ENCODE results near the gene PMFBP1. TPM values are rescaled to one million over a fixed set of nuclear protein-coding genes. Genes with fewer than 3 reads are reported as not detected.

The PMFBP1 gene
- polyA plus RNA-seq, 1 donor from 2014 or later = 1.0 TPM

DNA sequence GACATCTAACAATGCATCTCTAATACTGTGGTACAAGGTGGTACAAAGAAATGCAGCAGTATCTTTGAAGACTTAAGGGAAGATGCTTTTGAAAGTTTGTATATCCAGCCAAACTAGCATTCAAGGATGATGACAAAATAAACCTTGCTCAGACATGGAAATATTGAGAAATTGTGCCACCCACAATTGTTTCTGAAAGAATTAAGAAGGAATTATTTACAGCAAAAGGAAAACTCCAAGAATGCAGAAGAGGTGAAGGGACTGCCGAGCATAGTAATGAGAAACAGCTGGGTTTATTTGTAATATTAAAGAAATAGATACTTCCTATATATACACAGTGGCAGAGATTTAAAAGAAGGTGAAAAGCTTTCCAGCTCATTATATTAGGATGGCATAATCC is 29.5 kb downstream of the PMFBP1 start:
- H3K36me3 ChIP-seq (ENCODE audit: insufficient read depth, low read length) = no peaks in the 10 kb centered on the region
- H2AFZ ChIP-seq (ENCODE audit: low read depth, low read length) = no peak overlapping the region
- TF ChIP-seq, protein P1, sequence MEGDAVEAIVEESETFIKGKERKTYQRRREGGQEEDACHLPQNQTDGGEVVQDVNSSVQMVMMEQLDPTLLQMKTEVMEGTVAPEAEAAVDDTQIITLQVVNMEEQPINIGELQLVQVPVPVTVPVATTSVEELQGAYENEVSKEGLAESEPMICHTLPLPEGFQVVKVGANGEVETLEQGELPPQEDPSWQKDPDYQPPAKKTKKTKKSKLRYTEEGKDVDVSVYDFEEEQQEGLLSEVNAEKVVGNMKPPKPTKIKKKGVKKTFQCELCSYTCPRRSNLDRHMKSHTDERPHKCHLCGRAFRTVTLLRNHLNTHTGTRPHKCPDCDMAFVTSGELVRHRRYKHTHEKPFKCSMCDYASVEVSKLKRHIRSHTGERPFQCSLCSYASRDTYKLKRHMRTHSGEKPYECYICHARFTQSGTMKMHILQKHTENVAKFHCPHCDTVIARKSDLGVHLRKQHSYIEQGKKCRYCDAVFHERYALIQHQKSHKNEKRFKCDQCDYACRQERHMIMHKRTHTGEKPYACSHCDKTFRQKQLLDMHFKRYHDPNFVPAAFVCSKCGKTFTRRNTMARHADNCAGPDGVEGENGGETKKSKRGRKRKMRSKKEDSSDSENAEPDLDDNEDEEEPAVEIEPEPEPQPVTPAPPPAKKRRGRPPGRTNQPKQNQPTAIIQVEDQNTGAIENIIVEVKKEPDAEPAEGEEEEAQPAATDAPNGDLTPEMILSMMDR (IDR thresholded peaks at IDR 0.05; ENCODE audit: poor library complexity, severe bottlenecking) = no peak
- TF ChIP-seq RAD21 (conservative IDR thresholded peaks at IDR 0.05) (no peak), MXI1 (conservative IDR thresholded peaks at IDR 0.05; ENCODE audit: poor library complexity, severe bottlenecking) (no peak), EP300 (conservative IDR thresholded peaks at IDR 0.05; ENCODE audit: poor library complexity, severe bottlenecking) (no peak)
- no peak overlapping the region for H3K27ac ChIP-seq (ENCODE audit: low read length)
- H3K27me3 ChIP-seq (ENCODE audit: insufficient read depth, low read depth, low read length) = no peaks in the 10 kb centered on the region
- no peak overlapping the region for H3K4me3 ChIP-seq (ENCODE audit: low read length)
- H3F3A ChIP-seq (ENCODE audit: insufficient read depth, low read length, poor library complexity, severe bottlenecking) = no peaks in the 10 kb centered on the region
- H3K9me2 ChIP-seq (ENCODE audit: insufficient read depth, low read length) = no peaks in the 10 kb centered on the region
- no peak overlapping the region for H3K4me2 ChIP-seq (ENCODE audit: low read length)
- no peaks in the 10 kb centered on the region for H3K9me3 ChIP-seq (ENCODE audit: low read length)
- no peaks in the 10 kb centered on the region for H4K20me1 ChIP-seq (ENCODE audit: insufficient read depth)
- H3K9ac ChIP-seq (ENCODE audit: low read length) = no peak overlapping the region
- H3K79me2 ChIP-seq (replicated peaks; ENCODE audit: insufficient read depth, low read length) = no peaks in the 10 kb centered on the region

DNA sequence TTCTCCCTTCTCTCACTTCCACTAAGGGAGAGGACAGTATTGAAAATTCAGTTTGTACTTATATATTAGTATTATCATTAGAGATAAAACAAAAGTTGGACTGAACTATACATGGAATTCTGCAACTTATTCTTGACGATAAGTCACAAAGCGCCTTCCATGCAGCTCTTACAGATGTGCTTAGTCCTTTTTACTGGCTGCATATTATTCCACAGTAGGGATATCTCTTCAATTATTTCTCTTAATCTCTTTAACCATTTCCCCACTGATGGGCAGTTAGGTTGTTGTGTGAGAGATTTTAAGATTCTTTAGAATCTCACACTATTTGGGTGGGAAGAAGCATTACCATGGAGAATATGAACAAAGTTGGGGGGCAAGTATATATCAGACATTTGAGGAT is 32.0 kb downstream of the PMFBP1 start:
- H2AFZ ChIP-seq (ENCODE audit: low read depth, low read length) = no peak overlapping the region
- H3K36me3 ChIP-seq (ENCODE audit: insufficient read depth, low read length) = no peaks in the 10 kb centered on the region
- H3F3A ChIP-seq (ENCODE audit: insufficient read depth, low read length, poor library complexity, severe bottlenecking) = no peaks in the 10 kb centered on the region
- no peaks in the 10 kb centered on the region for H3K9me2 ChIP-seq (ENCODE audit: insufficient read depth, low read length)
- no peaks in the 10 kb centered on the region for H3K9me3 ChIP-seq (ENCODE audit: low read length)
- no peaks in the 10 kb centered on the region for H4K20me1 ChIP-seq (ENCODE audit: insufficient read depth)
- H3K79me2 ChIP-seq (replicated peaks; ENCODE audit: insufficient read depth, low read length) = no peaks in the 10 kb centered on the region
- H3K27me3 ChIP-seq (ENCODE audit: insufficient read depth, low read depth, low read length) = no peaks in the 10 kb centered on the region
- H3K27ac ChIP-seq (ENCODE audit: low read length) = no peak overlapping the region
- no peak overlapping the region for H3K4me3 ChIP-seq (ENCODE audit: low read length)
- TF ChIP-seq, protein P1 (IDR thresholded peaks at IDR 0.05; ENCODE audit: poor library complexity, severe bottlenecking) = no peak
- TF ChIP-seq EZH2 (IDR thresholded peaks at IDR 0.05; ENCODE audit: borderline replicate concordance, insufficient read depth, low read length, poor library complexity, severe bottlenecking) (no peak), REST (IDR thresholded peaks at IDR 0.05; ENCODE audit: borderline replicate concordance) (no peak), RAD21 (conservative IDR thresholded peaks at IDR 0.05) (no peak), TAF1 (IDR thresholded peaks at IDR 0.05; ENCODE audit: low read depth) (no peak), SMC3 (conservative IDR thresholded peaks at IDR 0.05; ENCODE audit: poor library complexity) (no peak), POLR2AphosphoS5 (IDR thresholded peaks at IDR 0.05) (no peak), EP300 (conservative IDR thresholded peaks at IDR 0.05; ENCODE audit: poor library complexity, severe bottlenecking) (no peak), MXI1 (conservative IDR thresholded peaks at IDR 0.05; ENCODE audit: poor library complexity, severe bottlenecking) (no peak)
- H3K4me2 ChIP-seq (ENCODE audit: low read length) = no peak overlapping the region
- H3K9ac ChIP-seq (ENCODE audit: low read length) = no peak overlapping the region
